HEK293 (cell line): ENCODE measurements around the gene GPR146.

Source experiments
- KLF10 ChIP-seq: fragments of 450-650 bp; IDR thresholded peaks from 2 replicates; pipeline ENCODE4 v1.5.1; 2018; ENCODE audit warnings: missing biosample characterization, mild to moderate bottlenecking, missing genetic modification characterization
- ZNF24 ChIP-seq: fragments of 450-650 bp; formaldehyde crosslinking; IDR thresholded peaks from 2 replicates; pipeline ENCODE4 v1.5.1; 2016; ENCODE audit warnings: missing biosample characterization, missing genetic modification characterization
- ZNF585B ChIP-seq: fragments of 450-650 bp; formaldehyde crosslinking; IDR thresholded peaks from 2 replicates; pipeline ENCODE4 v1.5.1; 2016; ENCODE audit warnings: missing biosample characterization, missing genetic modification characterization
- ZNF629 ChIP-seq: fragments of 450-650 bp; formaldehyde crosslinking; IDR thresholded peaks from 2 replicates; pipeline ENCODE4 v1.5.1; 2017; ENCODE audit warnings: missing biosample characterization, missing genetic modification characterization
- TF ChIP-seq, protein P1 (sequence below): fragments of 450-650 bp; formaldehyde crosslinking; IDR thresholded peaks from 2 replicates; pipeline ENCODE4 v1.5.1; 2016; ENCODE audit warnings: missing biosample characterization, missing genetic modification characterization
- TF ChIP-seq, protein P2 (sequence below): fragments of 450-650 bp; formaldehyde crosslinking; IDR thresholded peaks from 2 replicates; pipeline ENCODE4 v1.5.1; 2016; ENCODE audit warnings: missing biosample characterization, missing genetic modification characterization
- TF ChIP-seq, protein P3 (sequence below): fragments of 450-650 bp; formaldehyde crosslinking; IDR thresholded peaks from 2 replicates; pipeline ENCODE4 v1.5.1; 2016; ENCODE audit warnings: missing biosample characterization, missing genetic modification characterization, low read depth

DNA sequence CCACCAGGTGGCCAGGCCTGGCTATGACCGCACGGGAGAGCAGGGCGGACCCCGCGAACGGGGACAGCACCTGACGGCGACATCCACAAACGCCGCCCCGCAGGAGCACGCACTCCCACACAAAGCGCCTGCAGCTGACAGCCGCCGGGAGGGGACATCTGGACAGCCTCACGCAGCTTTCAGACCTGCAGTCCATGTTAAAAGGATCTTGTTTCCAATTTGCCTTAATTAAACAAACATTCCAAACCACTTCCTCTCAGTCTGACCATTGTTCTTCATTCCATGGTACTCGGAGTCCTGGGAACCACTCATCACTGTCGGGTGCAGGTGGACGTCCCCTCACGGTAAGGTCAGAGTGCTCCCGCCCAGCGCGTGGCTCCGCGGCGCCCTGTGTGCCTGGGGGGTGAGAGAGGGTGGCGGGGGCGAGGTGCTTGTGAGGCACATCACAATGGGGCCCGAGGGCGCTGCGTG, 37.6 kb downstream of the GPR146 start:
- TF ChIP-seq, protein P1, sequence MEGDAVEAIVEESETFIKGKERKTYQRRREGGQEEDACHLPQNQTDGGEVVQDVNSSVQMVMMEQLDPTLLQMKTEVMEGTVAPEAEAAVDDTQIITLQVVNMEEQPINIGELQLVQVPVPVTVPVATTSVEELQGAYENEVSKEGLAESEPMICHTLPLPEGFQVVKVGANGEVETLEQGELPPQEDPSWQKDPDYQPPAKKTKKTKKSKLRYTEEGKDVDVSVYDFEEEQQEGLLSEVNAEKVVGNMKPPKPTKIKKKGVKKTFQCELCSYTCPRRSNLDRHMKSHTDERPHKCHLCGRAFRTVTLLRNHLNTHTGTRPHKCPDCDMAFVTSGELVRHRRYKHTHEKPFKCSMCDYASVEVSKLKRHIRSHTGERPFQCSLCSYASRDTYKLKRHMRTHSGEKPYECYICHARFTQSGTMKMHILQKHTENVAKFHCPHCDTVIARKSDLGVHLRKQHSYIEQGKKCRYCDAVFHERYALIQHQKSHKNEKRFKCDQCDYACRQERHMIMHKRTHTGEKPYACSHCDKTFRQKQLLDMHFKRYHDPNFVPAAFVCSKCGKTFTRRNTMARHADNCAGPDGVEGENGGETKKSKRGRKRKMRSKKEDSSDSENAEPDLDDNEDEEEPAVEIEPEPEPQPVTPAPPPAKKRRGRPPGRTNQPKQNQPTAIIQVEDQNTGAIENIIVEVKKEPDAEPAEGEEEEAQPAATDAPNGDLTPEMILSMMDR (tag by site-specific recombination): no peak
- TF ChIP-seq KLF10 (tag by site-specific recombination) (no peak), ZNF24 (tag by site-specific recombination) (no peak), ZNF585B (tag by site-specific recombination) (no peak), ZNF629 (no peak)
- TF ChIP-seq, protein P2, sequence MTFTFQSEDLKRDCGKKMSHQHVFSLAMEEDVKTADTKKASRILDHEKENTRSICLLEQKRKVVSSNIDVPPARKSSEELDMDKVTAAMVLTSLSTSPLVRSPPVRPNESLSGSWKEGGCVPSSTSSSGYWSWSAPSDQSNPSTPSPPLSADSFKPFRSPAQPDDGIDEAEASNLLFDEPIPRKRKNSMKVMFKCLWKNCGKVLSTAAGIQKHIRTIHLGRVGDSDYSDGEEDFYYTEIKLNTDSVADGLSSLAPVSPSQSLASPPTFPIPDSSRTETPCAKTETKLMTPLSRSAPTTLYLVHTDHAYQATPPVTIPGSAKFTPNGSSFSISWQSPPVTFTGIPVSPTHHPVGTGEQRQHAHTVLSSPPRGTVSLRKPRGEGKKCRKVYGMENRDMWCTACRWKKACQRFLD (tag by site-specific recombination): no peak
- TF ChIP-seq, protein P3, sequence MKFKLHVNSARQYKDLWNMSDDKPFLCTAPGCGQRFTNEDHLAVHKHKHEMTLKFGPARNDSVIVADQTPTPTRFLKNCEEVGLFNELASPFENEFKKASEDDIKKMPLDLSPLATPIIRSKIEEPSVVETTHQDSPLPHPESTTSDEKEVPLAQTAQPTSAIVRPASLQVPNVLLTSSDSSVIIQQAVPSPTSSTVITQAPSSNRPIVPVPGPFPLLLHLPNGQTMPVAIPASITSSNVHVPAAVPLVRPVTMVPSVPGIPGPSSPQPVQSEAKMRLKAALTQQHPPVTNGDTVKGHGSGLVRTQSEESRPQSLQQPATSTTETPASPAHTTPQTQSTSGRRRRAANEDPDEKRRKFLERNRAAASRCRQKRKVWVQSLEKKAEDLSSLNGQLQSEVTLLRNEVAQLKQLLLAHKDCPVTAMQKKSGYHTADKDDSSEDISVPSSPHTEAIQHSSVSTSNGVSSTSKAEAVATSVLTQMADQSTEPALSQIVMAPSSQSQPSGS: no peak
